Embryonic facial prominence (tissue), 1 donor: ENCODE data around the gene ZNF467.

Experiments
- DNase-seq: peaks from one replicate; pipeline ENCODE4 v3.0.0-alpha.2; 2016; ENCODE audit errors: extremely low spot score

ZNF467 gene

GRCh38 chr7:149809215-149809614 lies 35.8 kb upstream of the ZNF467 start:
- DNase-seq = no peak

- no peak for DNase-seq
Measured at GRCh38 chr7:149808311-149808710, 34.9 kb upstream of the ZNF467 start.

- DNase-seq = no peak
Measured at GRCh38 chr7:149806726-149807125, 33.3 kb upstream of the ZNF467 start.

GRCh38 chr7:149804106-149804505 lies 30.7 kb upstream of the ZNF467 start:
- DNase-seq = no peak

GRCh38 chr7:149803551-149804074 lies 30.2 kb upstream of the ZNF467 start:
- DNase-seq = no peak

GRCh38 chr7:149802966-149803365 lies 29.6 kb upstream of the ZNF467 start:
- no peak for DNase-seq

- no peak for DNase-seq
Measured at GRCh38 chr7:149801816-149802215, 28.4 kb upstream of the ZNF467 start.

- no peak for DNase-seq
Measured at GRCh38 chr7:149801002-149801566, 27.7 kb upstream of the ZNF467 start.

GRCh38 chr7:149800169-149800555 lies 26.8 kb upstream of the ZNF467 start:
- DNase-seq = no peak

GRCh38 chr7:149799397-149800168 lies 26.2 kb upstream of the ZNF467 start:
- no peak for DNase-seq

- DNase-seq = no peak
Measured at GRCh38 chr7:149797771-149798170, 24.4 kb upstream of the ZNF467 start.

- no peak for DNase-seq
Measured at GRCh38 chr7:149796287-149796860, 23.0 kb upstream of the ZNF467 start.

- no peak for DNase-seq
Measured at GRCh38 chr7:149795126-149795525, 21.7 kb upstream of the ZNF467 start.

- no peak for DNase-seq
Measured at GRCh38 chr7:149794661-149795060, 21.3 kb upstream of the ZNF467 start.

GRCh38 chr7:149793261-149793660 lies 19.9 kb upstream of the ZNF467 start:
- no peak for DNase-seq

GRCh38 chr7:149792220-149792595 lies 18.8 kb upstream of the ZNF467 start:
- no peak for DNase-seq

- DNase-seq = no peak
Measured at GRCh38 chr7:149791411-149792219, 18.2 kb upstream of the ZNF467 start.

GRCh38 chr7:149790754-149791360 lies 17.5 kb upstream of the ZNF467 start:
- no peak for DNase-seq

GRCh38 chr7:149790146-149790548 lies 16.8 kb upstream of the ZNF467 start:
- no peak for DNase-seq

- no peak for DNase-seq
Measured at GRCh38 chr7:149789101-149789500, 15.7 kb upstream of the ZNF467 start.

- DNase-seq = no peak
Measured at GRCh38 chr7:149788300-149788851, 15.0 kb upstream of the ZNF467 start.
